LoVo (cell line): ENCODE results near the gene GADD45A.
"Not testable (repeated sequence)": the region's sequence is repeated elsewhere in the genome, so short reads cannot be mapped to it uniquely, and the experiment has no call there.

Experiments
- DNase-seq: peaks from one replicate; pipeline ENCODE4 v3.0.0-alpha.2; 2016; ENCODE audit warnings: low spot score

GADD45A gene

DNA sequence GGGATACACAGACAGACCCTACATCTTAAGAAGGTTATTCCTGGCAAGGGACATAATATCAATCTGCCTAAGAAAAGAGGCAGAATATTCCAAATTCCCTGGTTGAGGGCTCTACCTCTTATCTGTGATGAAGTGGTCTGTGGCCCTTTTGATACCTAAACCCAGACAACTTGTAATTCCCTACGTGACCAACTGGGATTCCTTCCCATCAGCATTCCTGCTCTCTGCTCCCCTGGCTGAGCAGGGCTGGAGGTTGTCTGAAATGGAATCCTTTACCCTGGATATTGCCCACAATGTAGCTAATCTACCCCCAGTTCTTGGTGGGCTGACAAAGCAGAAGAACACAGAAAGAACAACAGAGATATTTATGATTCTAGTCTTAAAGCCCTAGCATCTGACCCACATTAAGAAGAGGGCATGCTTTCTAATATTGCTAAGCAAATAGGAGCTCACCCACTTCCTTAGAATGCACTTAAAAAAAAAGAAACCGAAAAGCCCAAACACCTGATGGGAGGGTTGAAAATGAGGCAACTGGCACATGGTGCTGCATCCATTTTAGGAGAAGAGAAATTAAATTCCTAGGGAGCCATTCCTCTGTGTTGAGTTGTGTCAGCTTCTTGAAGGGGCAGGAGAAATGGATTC, 36.8 kb downstream of the GADD45A start:
- no peak for DNase-seq

DNA sequence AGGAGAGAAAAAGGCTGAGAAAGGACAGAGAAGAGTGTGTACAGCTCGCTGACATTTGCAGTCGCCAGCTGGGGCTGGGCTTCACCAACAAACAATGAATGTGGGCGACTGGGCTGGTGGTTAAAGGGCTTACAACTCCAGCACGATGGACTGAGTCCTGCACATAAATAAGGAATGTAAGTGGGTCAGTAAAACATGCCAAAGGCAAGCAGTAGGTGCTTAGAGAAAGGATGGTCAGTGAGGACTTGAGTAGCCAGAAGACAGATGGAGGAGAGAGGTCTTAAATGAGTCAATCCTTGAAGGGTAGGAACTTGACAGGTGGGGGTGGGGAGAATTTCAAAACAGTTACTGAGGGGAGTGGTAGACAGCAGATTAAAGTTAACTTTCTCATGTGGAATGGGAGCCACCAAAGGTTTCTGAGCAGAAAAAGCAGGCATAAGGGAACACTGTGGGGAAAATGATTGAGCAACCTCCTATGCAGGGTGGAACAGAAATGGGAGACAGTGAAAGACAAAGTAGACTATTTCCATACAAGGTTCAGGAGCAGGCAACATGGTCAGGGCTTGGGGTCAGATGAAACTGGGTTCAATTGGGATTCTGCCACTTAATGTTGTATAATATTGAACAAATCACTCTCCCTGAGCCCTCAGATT, 37.4 kb downstream of the GADD45A start:
- no peak for DNase-seq

DNA sequence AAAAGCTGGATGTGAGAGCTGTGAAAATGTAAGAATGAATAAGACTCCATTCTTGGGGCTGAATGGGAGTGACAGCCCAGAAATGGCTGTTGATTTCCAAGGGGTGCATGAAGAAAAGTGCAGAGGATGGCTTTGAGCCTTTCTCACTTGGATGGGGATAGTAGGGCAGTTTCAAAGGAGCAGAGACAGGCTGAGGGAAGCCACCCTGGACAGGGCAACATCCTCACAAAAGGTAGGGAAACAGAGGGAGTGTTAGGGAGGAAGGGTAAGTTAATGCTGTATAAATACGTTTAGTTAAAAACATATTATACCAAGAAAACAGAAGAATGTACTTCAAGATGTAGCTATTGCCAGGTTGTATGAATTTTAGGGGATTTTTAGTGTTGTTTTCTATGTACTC, 38.1 kb downstream of the GADD45A start:
- no peak for DNase-seq

DNA sequence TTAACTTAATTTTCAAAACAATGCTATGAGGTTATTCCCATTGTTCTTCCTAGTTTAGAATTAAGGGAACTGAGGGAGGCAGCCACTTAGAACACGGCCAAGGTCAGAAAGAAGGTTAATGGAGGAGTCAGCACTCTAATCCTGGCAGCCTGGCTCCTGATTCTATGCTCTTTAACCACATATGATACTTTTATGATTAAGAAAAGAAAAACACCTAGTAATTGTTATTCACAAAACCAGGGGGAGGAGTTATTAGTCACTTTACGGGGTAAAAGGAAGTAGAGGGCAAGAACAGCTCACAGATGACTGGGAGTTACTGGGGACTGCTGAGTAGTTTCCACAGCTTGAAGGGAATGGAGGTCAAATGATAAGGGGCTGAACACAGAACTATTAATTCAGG, 38.6 kb downstream of the GADD45A start:
- peak; percentile 53 for DNase-seq

DNA sequence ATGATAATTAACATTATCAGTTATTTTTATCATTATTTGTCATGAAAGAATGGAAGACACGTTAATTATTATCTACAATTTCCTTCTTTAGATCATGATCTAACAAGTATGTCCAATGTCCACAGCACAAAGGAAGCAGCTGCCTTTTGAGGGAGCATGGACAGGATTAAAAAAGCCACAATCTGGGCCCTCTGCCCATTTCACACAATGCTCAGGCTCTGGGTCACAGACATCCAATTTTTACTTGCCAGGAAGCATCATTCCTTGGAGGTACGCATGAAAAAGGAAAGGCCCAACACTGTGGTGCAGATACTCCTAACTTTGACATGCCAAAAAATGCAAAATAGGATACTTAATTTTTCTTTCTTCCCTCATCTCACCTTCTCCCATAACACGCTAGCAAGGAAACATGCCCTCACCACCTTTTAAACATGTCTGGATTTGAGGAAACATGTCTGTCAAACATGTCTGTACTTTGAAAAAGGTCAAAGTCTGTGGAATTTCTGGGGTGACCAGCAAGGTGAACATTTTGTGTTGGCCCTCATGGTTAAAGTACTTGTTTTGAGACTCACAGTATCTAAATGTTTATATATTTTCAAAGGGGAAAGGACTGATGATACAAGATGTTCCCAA, 40.0 kb downstream of the GADD45A start:
- DNase-seq, result peak; percentile 83

DNA sequence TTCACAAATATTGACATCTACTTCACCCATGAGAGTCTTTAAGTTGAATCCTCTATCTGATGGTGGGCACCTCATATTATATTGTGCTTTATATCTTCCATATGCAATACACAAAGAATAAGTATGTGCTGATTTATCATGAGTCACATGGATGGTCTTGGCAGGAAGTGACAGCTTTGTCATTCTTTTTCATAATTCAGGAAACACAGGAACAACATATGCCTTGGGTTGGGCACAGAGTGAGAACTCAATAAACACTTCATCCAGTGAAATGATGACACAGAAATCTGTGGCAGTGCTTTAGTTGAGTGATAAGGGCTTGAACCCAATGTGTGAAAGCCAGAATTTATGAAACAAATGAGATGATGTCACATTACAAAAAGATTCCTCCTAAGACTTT, 41.2 kb downstream of the GADD45A start:
- no peak for DNase-seq

DNA sequence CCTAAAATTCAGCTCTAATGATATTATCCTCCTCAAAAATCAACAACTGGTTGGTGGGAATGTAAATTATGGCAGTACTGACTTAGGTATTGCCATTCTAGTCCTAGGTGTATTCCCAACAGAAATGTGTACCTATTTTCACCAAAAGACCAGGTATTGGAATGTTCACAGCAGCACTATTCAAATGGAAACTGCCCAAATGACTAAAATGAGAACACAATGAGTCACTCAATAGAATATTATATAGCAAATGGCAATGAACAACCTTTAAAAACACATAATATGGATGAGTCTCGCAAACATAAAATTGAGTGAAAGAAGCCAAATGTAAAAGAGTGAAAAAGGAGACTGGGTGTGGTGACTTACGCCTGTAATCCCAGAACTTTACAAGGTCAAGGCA, 44.9 kb downstream of the GADD45A start:
- DNase-seq, result no peak

DNA sequence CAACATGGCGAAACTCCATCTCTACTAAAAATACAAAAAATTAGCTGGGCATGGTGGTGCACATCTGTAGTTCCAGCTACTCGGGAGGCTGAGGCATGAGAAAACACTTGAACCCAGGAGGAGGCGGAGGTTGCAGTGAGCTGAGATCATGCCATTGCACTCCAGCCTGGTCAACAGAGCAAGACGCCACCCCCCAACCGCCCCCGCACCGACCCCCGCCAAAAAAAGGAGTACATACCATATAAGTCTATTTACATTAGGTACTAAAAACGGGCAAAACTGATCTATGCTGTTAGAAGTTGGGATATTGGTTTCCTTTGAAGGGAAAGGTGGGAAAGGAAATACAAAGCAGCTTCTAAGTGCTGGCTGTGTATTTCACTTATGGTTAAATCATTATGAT, 45.3 kb downstream of the GADD45A start:
- DNase-seq, result not testable (repeated sequence)

DNA sequence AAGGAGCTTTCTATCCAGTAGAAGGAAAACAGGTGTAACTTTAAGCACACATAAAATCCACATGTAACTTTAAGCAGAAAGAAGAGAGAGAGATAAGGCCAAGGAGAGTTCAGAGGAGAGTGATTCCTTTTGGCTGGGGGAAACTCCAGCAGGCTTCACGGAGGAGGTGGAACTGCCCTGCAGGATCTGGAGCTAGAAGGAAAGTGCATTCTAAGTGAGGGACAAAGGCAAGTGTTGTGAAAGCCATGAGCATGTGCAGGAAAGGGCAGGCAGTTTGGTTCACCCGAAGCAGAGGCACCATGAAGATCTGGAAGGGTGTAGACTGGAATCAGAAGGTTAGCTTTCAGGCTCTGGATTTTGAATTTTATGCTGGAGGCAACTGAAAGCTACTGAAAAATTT, 46.3 kb downstream of the GADD45A start:
- DNase-seq, result no peak

DNA sequence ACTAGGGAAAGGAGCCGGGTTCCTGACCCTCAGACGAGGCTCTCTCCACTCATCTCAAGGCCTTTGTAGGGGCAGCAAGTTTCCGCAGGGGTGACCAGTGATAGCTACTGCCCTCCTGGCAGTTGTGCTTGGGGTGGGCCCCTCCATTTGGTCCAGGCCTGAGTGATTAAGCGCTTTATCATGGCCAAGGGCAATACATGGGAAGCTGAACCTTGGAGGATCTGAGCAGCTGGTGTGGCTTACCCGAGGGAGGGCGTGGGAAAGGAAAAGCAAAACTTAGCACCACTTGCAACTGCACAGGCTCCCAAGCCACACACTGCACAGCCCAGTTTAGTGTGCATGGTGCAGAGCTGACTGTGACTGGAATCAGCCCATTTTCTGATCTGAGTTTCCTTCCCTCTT, 47.8 kb downstream of the GADD45A start:
- no peak for DNase-seq

DNA sequence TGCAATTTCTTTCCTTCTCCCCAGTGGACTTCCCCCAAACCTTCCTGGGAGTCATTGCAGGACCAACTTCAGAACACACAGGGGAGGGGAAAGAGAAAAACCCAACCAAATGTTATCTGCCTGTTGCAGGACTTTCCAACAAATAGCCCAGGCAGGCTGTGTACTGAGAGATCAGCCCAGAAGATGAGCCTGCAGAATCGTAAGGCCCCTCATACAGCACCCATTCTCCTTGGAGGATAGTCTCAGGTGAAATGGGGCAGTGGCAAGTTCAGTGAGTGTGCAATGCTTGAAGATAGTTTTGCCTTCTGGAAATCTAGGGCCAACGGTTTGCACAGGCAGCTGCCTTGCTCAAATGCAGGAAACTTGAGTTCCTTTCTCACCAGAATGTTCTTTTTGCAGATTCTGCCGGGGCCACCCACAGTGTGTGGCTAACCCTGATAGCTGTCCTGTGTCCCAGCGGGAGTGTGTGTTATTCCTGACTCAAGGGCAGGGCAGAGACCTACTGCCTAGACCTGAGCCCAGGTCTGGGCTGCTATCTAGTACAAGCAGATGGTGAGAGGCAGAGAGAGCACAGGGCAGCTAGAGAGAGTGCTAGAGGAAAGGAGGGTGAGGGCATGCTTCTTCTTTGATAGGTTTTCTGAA, 48.8 kb downstream of the GADD45A start:
- no peak for DNase-seq

DNA sequence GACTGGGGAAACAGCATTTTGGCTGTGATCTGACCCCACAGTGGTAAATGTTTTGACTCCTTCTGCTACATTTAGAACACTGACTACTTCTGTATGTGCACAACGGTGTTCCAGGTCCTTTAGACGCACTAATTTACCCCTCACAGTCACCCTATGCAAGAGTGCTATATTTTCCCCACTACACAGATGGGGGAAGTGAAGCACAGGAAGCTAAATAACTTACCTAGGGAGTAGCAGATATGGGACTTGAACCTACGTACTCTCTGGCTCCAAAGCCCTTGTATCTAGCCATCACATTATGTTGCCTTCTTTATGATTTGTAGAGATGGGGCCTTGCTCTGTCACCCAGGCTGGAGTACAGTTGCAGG, 49.3 kb downstream of the GADD45A start:
- DNase-seq, result no peak

DNA sequence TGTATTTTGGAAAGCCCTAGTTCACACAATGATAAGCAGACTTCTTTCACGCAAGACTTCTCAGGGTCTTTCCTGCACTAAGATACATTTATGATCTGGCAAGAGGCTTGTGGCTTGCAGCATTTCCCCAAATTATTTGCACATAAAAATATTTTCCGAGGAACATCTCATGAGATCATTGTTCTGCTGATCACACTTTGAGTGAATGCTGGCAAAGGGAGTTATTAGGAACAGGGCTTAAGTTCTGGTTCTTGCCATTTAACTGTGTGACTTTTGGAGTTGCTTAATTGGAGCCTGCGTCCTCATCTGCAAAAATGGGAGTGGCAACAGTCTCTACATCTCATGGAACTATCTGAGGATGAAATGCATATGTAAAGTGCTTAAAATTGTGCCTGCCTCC, 50.2 kb downstream of the GADD45A start:
- DNase-seq, result no peak

DNA sequence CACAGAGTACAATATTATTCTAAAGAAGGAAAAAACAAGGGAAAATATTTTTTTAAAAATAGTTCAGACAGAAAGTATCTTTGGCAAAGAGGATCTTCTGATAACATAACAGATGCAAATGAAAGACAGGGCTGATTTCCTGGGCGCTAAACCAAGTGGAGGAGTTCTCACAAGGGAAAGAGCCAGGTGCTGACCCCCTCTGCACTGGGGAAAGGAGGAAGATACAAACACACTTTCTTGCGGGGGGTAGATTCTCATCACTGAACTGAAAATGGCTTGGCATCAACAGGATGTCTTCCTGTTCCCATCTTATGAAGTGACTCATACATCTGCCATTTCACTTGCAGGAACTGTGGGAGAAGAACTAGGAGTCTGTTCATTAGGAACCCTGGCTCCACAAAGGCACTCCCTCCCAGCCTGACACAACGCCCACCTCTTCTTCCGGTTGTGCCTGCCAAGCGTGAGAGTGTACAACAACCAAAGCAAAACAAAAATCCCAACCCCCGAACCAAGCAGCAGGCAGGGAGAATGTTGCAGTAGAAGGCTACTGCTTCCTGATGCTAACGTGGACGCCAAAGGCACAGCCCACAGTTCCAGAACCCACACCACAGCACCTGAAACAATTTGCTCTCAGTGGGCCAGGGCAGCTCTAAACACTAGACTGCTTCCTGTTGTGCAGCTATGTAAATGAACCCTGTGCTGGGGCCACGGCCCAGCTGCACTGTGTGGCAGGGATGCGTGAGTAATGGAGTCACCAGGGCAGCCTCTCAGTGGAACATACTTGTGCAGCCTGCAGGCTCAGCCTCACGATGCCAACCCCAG, 51.0 kb downstream of the GADD45A start:
- peak; percentile 86 for DNase-seq

DNA sequence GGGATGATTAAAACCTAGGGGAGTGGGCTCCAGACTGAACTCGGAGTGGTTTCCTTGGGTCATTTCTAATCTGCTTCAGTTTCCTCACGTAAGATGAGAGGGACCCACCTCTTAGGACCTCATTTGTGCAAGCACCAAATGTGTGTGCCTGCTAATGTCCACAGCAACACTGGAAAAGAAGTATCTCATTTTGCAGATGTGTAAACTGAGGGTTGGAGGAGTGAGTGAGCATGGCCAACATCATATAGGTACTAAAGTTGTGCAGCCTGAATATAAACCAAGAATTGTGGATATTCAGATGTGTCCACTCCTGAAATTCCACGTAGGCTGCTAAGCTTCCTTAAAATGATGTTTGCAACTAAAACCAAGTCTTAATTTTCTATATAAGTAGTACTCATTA, 51.7 kb downstream of the GADD45A start:
- no peak for DNase-seq

DNA sequence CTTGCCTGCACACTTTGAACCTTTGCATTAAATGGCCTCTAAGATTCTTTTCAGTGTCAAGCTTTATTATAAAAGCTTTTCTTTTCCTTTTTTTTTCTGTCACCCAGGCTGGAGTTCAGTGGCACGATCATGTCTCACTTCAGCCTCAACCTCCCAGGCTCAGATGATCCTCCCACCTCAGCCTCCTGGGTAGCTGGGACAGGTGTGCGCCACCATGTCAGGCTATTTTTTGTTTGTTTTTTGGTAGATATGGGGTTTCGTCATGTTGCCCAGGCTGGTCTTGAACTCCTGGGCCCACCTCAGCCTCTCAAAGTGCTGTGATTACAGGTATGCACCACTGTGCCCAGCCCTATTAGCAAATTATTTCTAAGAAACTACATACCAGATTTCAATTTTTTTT, 52.9 kb downstream of the GADD45A start:
- no peak for DNase-seq
